ENCODE measurements around the gene PYGB. TPM values are rescaled to one million over a fixed set of nuclear protein-coding genes. Genes with fewer than 3 reads are reported as not detected.
"Not testable (repeated sequence)": the region's sequence is repeated elsewhere in the genome, so short reads cannot be mapped to it uniquely, and the experiment has no call there.

Gene PYGB
- total RNA-seq, 2 donors from 2014 or later, result 211 to 295 TPM

- TF ChIP-seq CTCF (IDR thresholded peaks at IDR 0.05), result no peak
Observed at GRCh38 chr20:25324412-25324811, 76.5 kb downstream of the PYGB start.

GRCh38 chr20:25325073-25325472 lies 77.2 kb downstream of the PYGB start:
- TF ChIP-seq CTCF (IDR thresholded peaks at IDR 0.05), result no peak
- DNase-seq, result no peak
- Histone ChIP-seq H3K9ac (ENCODE audit: low read depth in 2 of 2, low read length in 2 of 2) (no peak overlapping the region), H3K27me3 (no peaks in the 10 kb centered on the region), H3K36me3 (no peaks in the 10 kb centered on the region), H3K4me1 (no peaks in the 10 kb centered on the region), H3K9me3 (no peaks in the 10 kb centered on the region), H3K4me3 (no peak overlapping the region), H3K27ac (no peak overlapping the region)
- intact Hi-C loops (cut with DNase I), result no loop called here

More at GRCh38 chr20:25324412-25324811, 76.5 kb downstream of the PYGB start:
- H3K4me3 ChIP-seq, result no peak overlapping the region
- intact Hi-C loops (cut with DNase I), result no loop called here
- no peaks in the 10 kb centered on the region for H3K4me1 ChIP-seq
- no peak overlapping the region for H3K27ac ChIP-seq
- H3K9me3 ChIP-seq, result no peaks in the 10 kb centered on the region
- H3K27me3 ChIP-seq, result no peaks in the 10 kb centered on the region
- H3K36me3 ChIP-seq, result no peaks in the 10 kb centered on the region
- no peak overlapping the region for H3K9ac ChIP-seq (ENCODE audit: low read depth in 2 of 2, low read length in 2 of 2)
- no peak for DNase-seq

- no peak overlapping the region for H3K27ac ChIP-seq
- H3K9me3 ChIP-seq, result no peaks in the 10 kb centered on the region
- H3K36me3 ChIP-seq, result no peaks in the 10 kb centered on the region
- H3K27me3 ChIP-seq, result no peaks in the 10 kb centered on the region
- intact Hi-C loops (cut with DNase I), result no loop called here
- TF ChIP-seq CTCF (IDR thresholded peaks at IDR 0.05), result no peak
- no peaks in the 10 kb centered on the region for H3K4me1 ChIP-seq
- DNase-seq, result no peak
- H3K4me3 ChIP-seq, result no peak overlapping the region
- no peak overlapping the region for H3K9ac ChIP-seq (ENCODE audit: low read depth in 2 of 2, low read length in 2 of 2)
Observed at GRCh38 chr20:25325997-25326396, 78.1 kb downstream of the PYGB start.

GRCh38 chr20:25327521-25328235 lies 79.8 kb downstream of the PYGB start:
- Histone ChIP-seq H3K27ac (no peak overlapping the region), H3K4me3 (no peak overlapping the region), H3K4me1 (no peaks in the 10 kb centered on the region), H3K36me3 (no peaks in the 10 kb centered on the region), H3K9me3 (no peaks in the 10 kb centered on the region), H3K27me3 (no peaks in the 10 kb centered on the region), H3K9ac (ENCODE audit: low read depth in 2 of 2, low read length in 2 of 2) (no peak overlapping the region)
- intact Hi-C loops (cut with DNase I), result no loop called here
- no peak for TF ChIP-seq CTCF (IDR thresholded peaks at IDR 0.05)
- DNase-seq, result no peak

- intact Hi-C loops (cut with DNase I), result no loop called here
- Histone ChIP-seq H3K9me3 (no peaks in the 10 kb centered on the region), H3K27ac (no peak overlapping the region), H3K4me1 (no peaks in the 10 kb centered on the region), H3K4me3 (no peak overlapping the region), H3K27me3 (no peaks in the 10 kb centered on the region), H3K36me3 (no peaks in the 10 kb centered on the region), H3K9ac (ENCODE audit: low read depth in 2 of 2, low read length in 2 of 2) (no peak overlapping the region)
- TF ChIP-seq CTCF (IDR thresholded peaks at IDR 0.05), result no peak
- DNase-seq, result no peak
Observed at GRCh38 chr20:25328954-25329498, 81.1 kb downstream of the PYGB start.

GRCh38 chr20:25334972-25335371 lies 87.1 kb downstream of the PYGB start:
- H3K4me3 ChIP-seq; H3K9ac ChIP-seq (ENCODE audit: low read depth in 2 of 2, low read length in 2 of 2); H3K27ac ChIP-seq; H3K36me3 ChIP-seq; H3K27me3 ChIP-seq; DNase-seq; H3K4me1 ChIP-seq; H3K9me3 ChIP-seq; intact Hi-C loops (cut with DNase I): not testable (repeated sequence)
